Breast epithelium (tissue), 4 donors: ENCODE measurements around the gene ANO3. TPM values are rescaled to one million over a fixed set of nuclear protein-coding genes. Genes with fewer than 3 reads are reported as not detected.

Experiments used
- DNase-seq, 2 donors: peaks; one replicate each; pipeline ENCODE4 v3.0.0-alpha.2; 2019; ENCODE audit warnings: low spot score in 2 of 2
- H3K27ac ChIP-seq, 2 donors: fragments of 200-600 bp; sonication (generic) in 1 of 2; one replicate each; pipeline ENCODE4 v1.5.1; 2016 to 2019; ENCODE audit warnings: mild to moderate bottlenecking in 1 of 2
- H3K27me3 ChIP-seq, 2 donors: fragments of 200-600 bp; sonication (generic) in 1 of 2; one replicate each; pipeline versions ENCODE4 v1.5.1 to v1.6.0; 2017 to 2019; ENCODE audit warnings: control low read depth in 1 of 2, mild to moderate bottlenecking in 1 of 2
- H3K36me3 ChIP-seq: fragments of 200-600 bp; one replicate; pipeline ENCODE4 v1.5.1; 2019
- H3K4me1 ChIP-seq, 2 donors: fragments of 200-600 bp; sonication (generic); one replicate each; pipeline ENCODE4 v1.5.1; 2016 to 2019; ENCODE audit warnings: control low read depth in 1 of 2
- H3K4me3 ChIP-seq, 3 donors: fragments of 200-600 bp; sonication (generic); 1 replicate in 2 of 3; 2 replicates in 1 of 3; pipeline ENCODE4 v1.5.1; 2016 to 2019; ENCODE audit warnings: mild to moderate bottlenecking in 3 of 3, moderate library complexity in 2 of 3
- H3K9me3 ChIP-seq, 2 donors: fragments of 200-600 bp; sonication (generic) in 1 of 2; one replicate each; pipeline ENCODE4 v1.5.1; 2016 to 2019; ENCODE audit warnings: control low read depth in 1 of 2
- CTCF ChIP-seq, 3 donors: fragments of 450-650 bp; IDR thresholded peaks; one replicate each; pipeline ENCODE4 v1.5.1; 2016 to 2017; ENCODE audit warnings: antibody characterized with exemption in 3 of 3, mild to moderate bottlenecking in 3 of 3, moderate library complexity in 3 of 3
- POLR2A ChIP-seq: fragments of 450-650 bp; IDR thresholded peaks from one replicate; pipeline ENCODE4 v1.6.1; 2016; ENCODE audit warnings: antibody characterized with exemption, mild to moderate bottlenecking, moderate library complexity
- POLR2AphosphoS5 ChIP-seq, 3 donors: sonication (generic); formaldehyde crosslinking; IDR thresholded peaks; one replicate each; pipeline ENCODE4 v1.6.1; 2017; ENCODE audit warnings: antibody characterized with exemption in 3 of 3
- intact Hi-C: fragments of 100-400 bp; cut with DNase I; formaldehyde crosslinking; loops from one replicate; pipeline ENCODE4 v1.15.1; 2023; ENCODE audit warnings: low total_unique reads
- total RNA-seq, 3 donors: library from RNA; depleted of rRNA; stranded (reverse); fragments of >200 nt; gene quantifications; one replicate each; pipeline ENCODE4 v1.1.0, GENCODE V29; 2016

The ANO3 gene
- total RNA-seq, 3 donors from 2014 or later: 0.29 to 9.0 (median 0.66) TPM

GRCh38 chr11:26457636-26458035 is 125.7 kb downstream of the ANO3 start:
- Histone ChIP-seq H3K36me3 (no peaks in the 10 kb centered on the region), H3K27ac (no peak overlapping the region), H3K4me1 (no peaks in the 10 kb centered on the region), H3K27me3 (no peaks in the 10 kb centered on the region), H3K9me3 (no peaks in the 10 kb centered on the region), H3K4me3 (no peak overlapping the region)
- intact Hi-C loops: no loop called here
- no peak for DNase-seq
- TF ChIP-seq POLR2AphosphoS5 (IDR thresholded peaks at IDR 0.05): no peak
- TF ChIP-seq POLR2A: no peak
- no peak for TF ChIP-seq CTCF (IDR thresholded peaks at IDR 0.05)

- TF ChIP-seq POLR2AphosphoS5 (IDR thresholded peaks at IDR 0.05): no peak
- no peak for TF ChIP-seq POLR2A
- no peak for TF ChIP-seq CTCF (IDR thresholded peaks at IDR 0.05)
- no peaks in the 10 kb centered on the region for H3K4me1 ChIP-seq
- no peak overlapping the region for H3K4me3 ChIP-seq
- no peak overlapping the region for H3K27ac ChIP-seq
- DNase-seq: no peak
- H3K36me3 ChIP-seq: no peaks in the 10 kb centered on the region
- H3K27me3 ChIP-seq: no peaks in the 10 kb centered on the region
- no peaks in the 10 kb centered on the region for H3K9me3 ChIP-seq
- intact Hi-C loops: no loop called here
These were observed 133.3 kb downstream of the ANO3 start for GRCh38 chr11:26465274-26465673.

- H3K27ac ChIP-seq: no peak overlapping the region
- H3K9me3 ChIP-seq: no peaks in the 10 kb centered on the region
- DNase-seq: no peak
- no peak for TF ChIP-seq POLR2AphosphoS5 (IDR thresholded peaks at IDR 0.05)
- no peak for TF ChIP-seq POLR2A
- no peak for TF ChIP-seq CTCF (IDR thresholded peaks at IDR 0.05)
- no peaks in the 10 kb centered on the region for H3K27me3 ChIP-seq
- intact Hi-C loops: no loop called here
- no peaks in the 10 kb centered on the region for H3K36me3 ChIP-seq
- H3K4me3 ChIP-seq: no peak overlapping the region
- no peaks in the 10 kb centered on the region for H3K4me1 ChIP-seq
These were observed 135.6 kb downstream of the ANO3 start for GRCh38 chr11:26467506-26467905.

GRCh38 chr11:26470992-26471391 is 139.1 kb downstream of the ANO3 start:
- no peak for DNase-seq
- H3K27me3 ChIP-seq: no peaks in the 10 kb centered on the region
- H3K9me3 ChIP-seq: no peaks in the 10 kb centered on the region
- TF ChIP-seq CTCF (IDR thresholded peaks at IDR 0.05): no peak
- no peak for TF ChIP-seq POLR2AphosphoS5 (IDR thresholded peaks at IDR 0.05)
- TF ChIP-seq POLR2A: no peak
- H3K36me3 ChIP-seq: no peaks in the 10 kb centered on the region
- H3K27ac ChIP-seq: no peak overlapping the region
- H3K4me3 ChIP-seq: no peak overlapping the region
- H3K4me1 ChIP-seq: no peaks in the 10 kb centered on the region
- intact Hi-C loops: no loop called here

GRCh38 chr11:26473216-26474194 is 141.6 kb downstream of the ANO3 start:
- TF ChIP-seq CTCF (IDR thresholded peaks at IDR 0.05) (no peak), POLR2AphosphoS5 (IDR thresholded peaks at IDR 0.05) (no peak), POLR2A (no peak)
- Histone ChIP-seq H3K36me3 (no peaks in the 10 kb centered on the region), H3K27me3 (no peaks in the 10 kb centered on the region), H3K27ac (no peak overlapping the region), H3K9me3 (no peaks in the 10 kb centered on the region), H3K4me1 (no peaks in the 10 kb centered on the region), H3K4me3 (no peak overlapping the region)
- no peak for DNase-seq
- intact Hi-C loops: no loop called here
